GM06990 (cell line): ENCODE measurements around the gene PSMA2.

Source experiments
- DNase-seq: peaks from one replicate; pipeline ENCODE4 v3.0.0-alpha.2; 2011; ENCODE audit not compliant: insufficient read length; ENCODE audit errors: extremely low read depth
- H3K27me3 ChIP-seq: replicated peaks from 2 replicates; pipeline ENCODE4 v1.6.0; 2011; ENCODE audit warnings: low read length; ENCODE audit not compliant: control insufficient read depth, insufficient read depth
- H3K36me3 ChIP-seq: 2 replicates; pipeline ENCODE4 v1.5.1; 2011; ENCODE audit warnings: low read length; ENCODE audit not compliant: control insufficient read depth, insufficient read depth
- H3K4me3 ChIP-seq: replicated peaks from 2 replicates; pipeline ENCODE4 v1.5.1; 2011; ENCODE audit warnings: low read depth, mild to moderate bottlenecking, control low read depth, low read length
- CTCF ChIP-seq: IDR thresholded peaks from 2 replicates; pipeline ENCODE4 v1.5.1; 2011; ENCODE audit warnings: low read length, control low read depth, mild to moderate bottlenecking, inconsistent platforms; ENCODE audit not compliant: insufficient read depth, poor library complexity, severe bottlenecking

The PSMA2 gene

DNA sequence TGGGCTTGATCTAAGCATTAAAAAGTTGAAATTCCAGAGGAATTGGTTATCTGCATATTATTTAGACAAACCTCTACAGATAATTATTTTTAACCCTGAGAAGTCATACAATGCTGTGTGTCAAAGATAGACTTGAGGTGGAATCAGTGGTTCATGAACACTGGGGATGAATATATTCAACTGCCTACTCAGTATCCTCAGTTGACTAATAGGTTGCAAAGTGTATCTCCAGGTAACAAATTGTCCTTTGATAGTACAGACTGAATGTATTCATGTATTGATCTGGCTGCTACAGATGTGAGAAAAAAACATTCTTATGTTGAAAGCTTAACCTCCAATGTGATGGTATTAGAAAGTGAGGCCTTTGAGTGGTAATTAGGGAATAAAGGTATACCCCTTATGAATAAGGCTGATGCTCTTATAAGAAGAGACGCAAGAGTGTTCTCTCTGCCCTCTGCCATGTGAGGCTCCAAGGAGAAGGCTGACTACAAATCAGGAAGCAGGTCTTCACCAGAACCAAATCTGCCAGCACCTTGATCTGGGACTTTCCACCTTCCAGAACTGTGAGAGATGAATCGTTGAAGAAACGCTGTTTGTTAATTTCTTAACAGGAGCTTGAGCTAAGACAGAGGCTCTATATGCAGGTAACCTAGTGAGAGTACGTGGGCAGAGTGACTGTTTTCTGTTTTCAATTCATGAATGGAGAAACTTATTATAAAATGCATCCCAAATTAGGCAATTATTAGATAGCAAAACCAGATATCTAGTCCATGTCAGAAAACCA is 7.7 kb upstream of the PSMA2 start:
- H3K36me3 ChIP-seq, result peaks cover 4% of the 10 kb centered on the region; the same call in 1 of the 2 replicates
- TF ChIP-seq CTCF, result no peak
- no peak for DNase-seq
- H3K27me3 ChIP-seq, result no peaks in the 10 kb centered on the region
- no peak overlapping the region for H3K4me3 ChIP-seq

DNA sequence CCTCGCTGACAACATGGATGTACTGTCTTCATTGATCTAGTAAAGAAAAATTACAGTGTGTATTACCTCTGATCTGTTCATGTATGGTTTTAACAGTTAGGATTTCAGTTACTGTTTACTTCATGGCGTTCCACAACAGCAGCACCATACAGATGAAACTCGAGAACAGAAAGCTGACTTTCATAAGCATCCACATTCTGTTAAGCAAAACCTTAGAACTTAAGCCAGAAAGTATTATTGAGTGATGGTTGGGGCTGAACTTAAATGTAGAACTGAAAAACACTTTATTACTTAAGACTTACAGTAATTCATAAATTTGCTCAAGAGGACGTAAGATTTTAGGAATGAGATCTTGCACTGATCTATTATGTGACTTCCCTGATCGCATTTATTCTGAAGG is 3.9 kb upstream of the PSMA2 start:
- no peak overlapping the region for H3K4me3 ChIP-seq
- H3K36me3 ChIP-seq, result peaks cover 4% of the 10 kb centered on the region; the same call in 1 of the 2 replicates
- no peaks in the 10 kb centered on the region for H3K27me3 ChIP-seq
- no peak for DNase-seq
- no peak for TF ChIP-seq CTCF

DNA sequence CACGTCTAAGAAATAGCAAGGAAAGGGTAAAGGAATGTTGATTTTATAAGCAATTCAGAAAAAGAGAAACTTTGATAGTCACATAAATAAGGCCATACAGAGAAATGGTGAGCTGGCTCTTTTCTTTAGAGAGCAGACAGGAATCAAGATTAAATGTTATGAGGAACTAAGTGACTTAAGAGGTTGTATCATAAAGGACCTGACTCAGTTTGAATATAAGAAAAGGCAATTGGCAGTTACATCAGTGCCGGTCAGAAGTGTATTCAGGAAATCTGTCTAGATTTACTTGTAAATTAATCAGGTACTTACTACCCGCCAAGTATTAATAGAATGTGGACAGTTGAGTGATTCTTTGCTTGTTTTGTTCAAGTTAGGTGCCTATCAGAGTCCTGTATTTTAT is 2.3 kb upstream of the PSMA2 start:
- peaks cover 4% of the 10 kb centered on the region; the same call in 1 of the 2 replicates for H3K36me3 ChIP-seq
- H3K4me3 ChIP-seq, result no peak overlapping the region
- DNase-seq, result no peak
- H3K27me3 ChIP-seq, result no peaks in the 10 kb centered on the region
- no peak for TF ChIP-seq CTCF

GRCh38 chr7:42932811-42933591 is 1.0 kb upstream of the PSMA2 start:
- DNase-seq, result no peak
- Histone ChIP-seq H3K27me3 (no peaks in the 10 kb centered on the region), H3K36me3 (peaks cover 4% of the 10 kb centered on the region; the same call in 1 of the 2 replicates), H3K4me3 (peak overlapping the region; percentile 100)
- TF ChIP-seq CTCF, result no peak

DNA sequence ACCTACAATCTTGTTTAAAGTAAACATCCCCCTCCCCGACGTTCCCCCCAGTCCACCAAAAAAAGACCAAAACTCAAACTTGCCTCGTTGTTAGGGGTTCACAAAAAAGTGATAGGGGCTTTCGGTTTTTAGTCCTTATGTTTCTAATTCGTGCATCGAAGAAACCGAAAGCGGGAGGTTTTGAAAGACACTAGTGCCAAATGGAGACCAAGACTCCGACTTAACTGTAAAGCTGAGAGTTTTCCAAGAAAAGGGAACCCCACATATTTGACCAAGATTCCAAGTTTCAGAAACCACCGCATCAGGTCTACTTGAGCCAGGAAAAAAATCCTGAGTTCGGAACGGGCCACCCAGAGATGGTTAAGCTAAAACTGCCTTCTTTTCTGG is 534 bp downstream of the PSMA2 start:
- no peaks in the 10 kb centered on the region for H3K27me3 ChIP-seq
- no peak for DNase-seq
- TF ChIP-seq CTCF, result no peak
- peaks cover 2% of the 10 kb centered on the region; the same call in 1 of the 2 replicates for H3K36me3 ChIP-seq
- H3K4me3 ChIP-seq, result peak overlapping the region; percentile 100
